ENCODE data around the gene IGF1R.

IGF1R gene

DNA sequence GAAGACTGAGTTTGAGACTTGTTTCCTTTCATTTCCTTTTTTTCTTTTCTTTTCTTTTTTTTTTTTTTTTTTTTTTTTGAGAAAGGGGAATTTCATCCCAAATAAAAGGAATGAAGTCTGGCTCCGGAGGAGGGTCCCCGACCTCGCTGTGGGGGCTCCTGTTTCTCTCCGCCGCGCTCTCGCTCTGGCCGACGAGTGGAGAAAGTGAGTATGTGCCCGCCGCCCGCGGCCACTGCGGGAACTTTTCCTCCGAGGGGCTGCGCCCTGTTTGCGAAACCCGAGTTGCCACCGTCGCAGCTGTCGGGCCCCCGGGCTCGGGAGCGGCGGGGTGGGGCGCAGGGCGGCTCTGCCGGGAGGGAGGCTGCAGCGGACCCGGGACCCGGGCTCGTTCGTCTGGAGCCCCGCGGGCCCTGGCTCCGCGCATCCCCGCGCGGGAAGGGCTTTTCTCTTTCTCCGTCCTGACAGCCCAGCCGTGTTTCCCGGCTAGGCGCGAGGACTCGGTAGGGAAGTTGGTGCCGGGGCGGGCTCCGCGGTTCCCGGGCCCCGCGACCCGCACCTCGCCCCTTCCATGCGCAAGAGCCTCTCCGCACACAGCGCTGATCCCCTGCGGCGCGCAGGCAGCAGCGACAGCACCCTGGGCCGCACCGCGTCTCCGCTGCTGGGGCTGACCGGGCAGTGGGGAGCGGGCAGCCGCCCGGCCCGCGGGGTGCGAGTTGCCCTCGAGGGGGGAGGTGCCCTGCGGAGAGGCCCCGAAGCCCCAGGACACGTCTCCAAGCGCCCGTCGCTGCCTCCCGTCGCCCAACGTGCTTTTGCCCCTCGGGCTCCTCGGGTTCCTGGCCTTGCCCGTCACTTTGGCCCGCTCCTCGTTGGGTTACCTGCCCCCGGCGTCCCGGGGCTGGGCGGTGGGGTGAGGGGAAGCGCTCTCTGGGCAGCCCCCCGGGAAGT lies 1.4 kb downstream of the IGF1R start:
- DNase-seq: no peak

DNA sequence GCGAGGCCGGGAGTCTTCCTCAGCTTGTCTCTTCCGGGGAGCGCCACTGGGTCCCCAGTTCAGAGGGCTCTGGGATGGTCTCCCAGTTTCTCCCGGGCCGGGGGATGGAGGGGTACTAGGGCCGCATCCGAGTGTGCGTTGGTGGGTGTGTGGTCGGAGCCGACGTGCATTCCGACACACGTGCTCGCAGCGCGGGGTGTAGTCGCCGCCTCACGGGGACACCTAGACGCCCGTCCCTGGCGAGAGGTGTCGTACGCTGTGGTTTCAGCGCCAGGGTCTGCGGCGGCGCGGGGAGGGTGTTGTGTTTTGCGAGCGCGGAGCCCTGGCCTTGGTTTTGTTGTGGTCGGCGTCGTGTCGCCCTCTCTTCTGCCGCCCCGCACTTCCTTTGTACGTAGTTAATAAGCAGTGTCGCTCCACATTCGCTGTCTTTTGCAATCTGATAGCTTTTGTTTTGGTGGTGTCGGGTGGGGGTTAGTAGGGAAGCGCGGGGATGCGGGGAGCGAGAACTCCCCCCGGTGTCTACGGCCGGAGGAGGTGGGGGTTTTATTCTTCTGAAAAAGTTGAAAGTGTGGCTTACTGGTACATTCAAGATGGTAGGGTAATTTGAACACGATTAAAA lies 2.2 kb downstream of the IGF1R start:
- DNase-seq: peak; percentile 51

DNA sequence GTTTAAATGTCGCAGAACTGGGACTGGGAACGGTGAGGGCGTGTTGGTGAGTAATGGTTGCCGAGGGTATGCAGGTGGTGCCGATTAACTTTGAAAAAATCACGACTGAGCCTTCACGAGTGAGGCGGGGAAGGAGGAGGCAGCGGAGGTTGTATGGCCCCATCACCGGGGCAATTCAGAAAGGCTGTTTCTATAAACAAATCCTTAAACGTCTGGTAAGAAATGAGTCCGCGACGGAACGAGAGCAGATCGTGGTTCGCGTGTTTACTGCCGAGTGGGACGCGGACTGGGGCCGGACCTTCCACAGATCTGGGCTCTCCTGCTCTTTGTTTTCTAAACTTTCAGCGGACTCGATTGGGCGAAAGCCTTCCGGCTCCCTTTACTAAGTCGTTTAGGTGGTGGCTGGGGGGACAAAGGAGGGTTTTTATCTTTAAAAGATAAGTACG lies 2.7 kb downstream of the IGF1R start:
- DNase-seq: no peak

DNA sequence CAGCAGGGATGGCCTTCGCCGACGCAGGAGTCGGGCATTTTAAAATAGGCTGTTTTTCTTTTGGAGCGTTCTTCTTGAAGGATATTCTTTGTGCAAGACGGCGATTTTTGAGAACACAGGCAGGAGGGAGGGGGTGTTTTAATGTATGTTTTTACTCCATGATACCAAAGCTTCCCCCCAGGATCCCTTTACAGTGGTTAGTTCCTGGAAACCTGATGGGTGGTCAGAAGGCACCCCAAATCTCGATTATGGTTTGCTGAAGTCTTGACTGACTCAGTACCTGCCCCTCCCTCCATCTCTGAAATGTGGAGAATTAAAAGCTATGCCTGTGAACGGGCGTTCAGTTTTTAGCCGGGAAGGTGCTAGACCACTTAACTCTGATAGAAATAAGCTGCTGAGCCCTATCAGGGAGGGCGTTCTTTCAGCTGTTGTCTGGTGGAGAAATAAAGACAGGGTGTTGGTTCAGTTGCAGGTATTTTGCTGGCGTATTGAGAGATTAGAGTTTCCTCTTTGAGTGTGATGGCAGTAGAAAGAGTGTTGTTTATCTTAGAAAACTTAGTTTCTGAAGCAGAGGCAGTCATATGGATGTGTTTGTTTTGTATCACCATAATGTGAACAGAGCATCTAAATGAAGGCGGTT lies 3.4 kb downstream of the IGF1R start:
- no peak for DNase-seq

DNA sequence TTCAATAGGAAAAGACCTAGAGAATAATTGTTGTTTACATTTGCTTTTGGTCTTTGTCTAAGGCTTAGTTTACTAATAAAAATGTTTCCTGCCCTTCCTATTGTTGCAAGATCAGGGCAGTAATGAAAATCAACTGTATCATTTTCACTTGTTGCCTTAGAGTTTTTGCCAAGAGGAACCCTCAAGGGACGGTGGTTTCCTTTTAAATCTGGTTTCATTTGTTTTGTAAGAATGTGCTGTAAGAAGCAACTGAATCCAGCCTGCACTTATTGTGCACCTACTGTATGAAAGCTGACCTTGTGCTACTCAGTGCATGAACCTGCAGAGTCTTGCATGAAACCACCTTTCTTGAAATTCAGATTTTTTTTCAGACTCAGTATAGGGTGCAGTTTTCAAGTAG lies 5.3 kb downstream of the IGF1R start:
- no peak for DNase-seq

DNA sequence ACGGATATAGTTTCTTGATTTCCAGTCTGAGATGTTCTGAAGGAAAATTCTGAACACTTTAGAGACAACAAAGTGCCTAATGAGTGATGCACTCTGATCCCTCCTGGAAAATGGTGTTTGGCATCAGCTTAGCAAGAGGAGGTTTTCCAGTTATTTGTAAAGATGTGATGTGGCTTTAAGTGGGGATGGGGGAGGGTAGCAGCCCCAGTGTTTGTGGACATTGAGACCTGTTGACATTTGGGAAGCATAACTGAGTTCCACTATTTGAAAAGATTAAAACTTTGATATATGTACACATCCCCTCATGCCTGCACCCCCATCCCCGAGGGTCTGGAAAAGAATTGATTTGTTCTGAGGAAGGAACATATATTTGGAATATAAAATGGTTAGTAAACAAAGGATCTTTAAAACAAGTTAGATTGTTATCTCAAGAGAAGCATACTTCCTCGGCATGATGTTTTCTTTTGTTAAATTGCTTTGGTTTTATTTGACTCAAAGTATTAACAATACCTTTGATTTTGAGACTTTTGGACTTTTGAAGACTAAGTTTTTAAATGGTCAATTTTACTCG lies 6.5 kb downstream of the IGF1R start:
- no peak for DNase-seq

DNA sequence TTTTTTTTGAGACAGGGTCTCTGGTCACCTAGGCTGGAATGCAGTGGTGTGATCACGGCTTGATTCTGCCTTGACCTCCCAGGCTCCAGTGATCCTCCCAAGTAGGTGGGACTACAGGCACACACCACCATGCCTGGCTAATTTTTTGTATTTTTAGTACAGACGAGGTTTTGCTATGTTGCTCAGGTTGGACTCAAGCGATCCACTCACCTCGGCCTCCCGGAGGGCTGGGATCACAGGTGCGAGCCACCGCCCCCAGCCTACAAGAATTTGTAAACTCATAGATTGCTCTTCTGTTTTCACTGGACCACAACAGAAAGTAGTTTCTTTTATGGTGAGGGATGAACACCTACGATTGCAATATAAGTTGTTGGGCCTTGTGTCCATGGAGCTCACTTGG lies 7.4 kb downstream of the IGF1R start:
- no peak for DNase-seq

DNA sequence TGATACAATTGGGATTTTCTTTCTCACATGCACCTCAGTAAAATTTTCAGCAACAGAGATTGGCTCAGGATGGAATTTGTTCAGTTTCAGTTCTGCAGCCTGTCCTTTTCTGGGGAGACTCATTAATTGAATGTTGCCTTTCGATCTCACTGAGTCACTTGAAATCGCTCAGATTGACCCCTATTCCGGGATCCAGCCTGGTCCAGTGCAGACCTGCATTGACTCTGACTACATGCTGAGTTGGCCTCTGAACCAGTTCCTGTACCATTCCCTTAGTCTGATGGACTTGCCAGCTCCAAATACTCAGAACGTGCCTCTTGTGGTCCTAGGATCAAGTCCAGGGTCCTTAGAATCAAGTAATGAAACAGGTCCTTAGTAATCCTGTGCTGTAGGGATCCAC lies 9.4 kb downstream of the IGF1R start:
- no peak for DNase-seq

DNA sequence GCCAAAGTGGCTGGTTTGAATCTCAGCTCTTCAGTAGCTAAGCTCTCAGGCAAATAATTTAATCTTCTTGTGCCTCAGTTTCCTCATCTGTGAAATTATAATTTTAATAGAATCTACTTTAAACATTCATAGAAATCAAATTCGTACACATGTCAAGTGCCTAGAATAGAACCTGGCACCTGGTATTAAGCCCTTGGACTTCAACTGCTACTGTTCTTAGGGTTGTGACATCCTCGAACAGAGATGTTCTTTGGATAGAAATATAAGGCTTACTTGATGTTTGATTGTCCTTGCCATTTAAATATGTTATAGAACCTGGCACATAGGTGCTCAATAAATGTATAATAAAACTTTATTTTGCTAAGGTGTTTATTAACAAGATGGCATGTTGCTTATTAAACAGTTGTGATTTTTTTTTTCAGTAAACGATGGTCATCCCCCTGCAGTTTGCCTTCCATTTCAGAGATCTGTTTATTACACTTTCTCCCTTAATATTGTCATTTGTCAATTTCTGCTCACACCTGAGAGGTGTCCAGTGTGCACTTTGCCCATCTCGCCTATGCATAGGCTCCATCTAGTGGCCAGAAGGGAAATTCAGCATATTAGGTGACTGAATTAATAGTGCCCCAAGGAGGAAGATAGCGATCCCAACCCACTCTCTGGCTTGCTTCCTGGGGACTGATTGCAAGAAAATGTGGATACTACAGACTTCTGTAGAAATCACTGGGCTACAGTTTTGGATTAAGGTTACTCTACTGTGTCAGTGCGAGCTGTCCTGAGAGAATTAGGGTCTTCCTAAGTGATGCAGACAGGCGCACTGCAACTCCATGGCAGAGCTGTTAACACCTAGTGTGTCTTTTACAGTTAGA lies 10.7 kb downstream of the IGF1R start:
- peak; percentile 26 for DNase-seq

DNA sequence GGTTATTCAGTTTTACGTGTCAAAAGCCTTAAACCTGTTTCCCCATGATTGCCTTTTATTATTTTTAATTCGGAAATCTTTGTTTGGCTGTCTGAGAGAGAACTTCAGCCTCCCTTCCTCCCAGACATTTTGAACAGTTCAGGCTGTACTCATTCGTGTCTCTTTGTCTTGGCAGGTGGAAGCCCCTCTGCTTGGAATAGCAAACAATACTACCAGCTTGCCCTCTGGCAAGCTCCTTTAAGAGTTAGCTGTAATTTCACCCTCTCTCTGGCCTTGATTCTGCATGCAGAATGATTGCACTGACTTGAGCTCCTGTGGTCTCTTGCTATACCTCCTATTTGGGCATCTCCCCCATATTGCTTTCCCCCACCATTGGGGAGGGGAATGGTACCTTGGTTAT lies 11.7 kb downstream of the IGF1R start:
- DNase-seq: no peak

DNA sequence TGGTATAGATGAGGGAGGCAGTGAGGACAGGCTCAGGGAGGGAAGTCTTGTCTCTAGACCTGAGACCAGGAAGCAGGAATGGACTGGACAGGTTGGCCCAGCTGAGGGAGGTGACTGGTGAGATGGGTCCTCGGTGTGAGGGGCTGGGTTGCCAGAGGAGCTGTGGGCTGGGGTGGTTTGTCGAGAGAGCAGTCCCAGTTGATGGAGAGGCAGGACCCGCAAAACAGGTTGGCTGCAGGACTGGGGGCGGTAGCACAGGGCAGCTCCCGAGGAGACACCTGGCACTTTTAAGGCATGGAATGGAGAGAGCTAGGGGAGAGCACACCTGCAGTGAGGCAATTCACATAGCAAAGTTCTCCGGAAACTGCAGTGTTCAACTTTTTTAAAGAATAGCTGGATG lies 14.7 kb downstream of the IGF1R start:
- DNase-seq: no peak

DNA sequence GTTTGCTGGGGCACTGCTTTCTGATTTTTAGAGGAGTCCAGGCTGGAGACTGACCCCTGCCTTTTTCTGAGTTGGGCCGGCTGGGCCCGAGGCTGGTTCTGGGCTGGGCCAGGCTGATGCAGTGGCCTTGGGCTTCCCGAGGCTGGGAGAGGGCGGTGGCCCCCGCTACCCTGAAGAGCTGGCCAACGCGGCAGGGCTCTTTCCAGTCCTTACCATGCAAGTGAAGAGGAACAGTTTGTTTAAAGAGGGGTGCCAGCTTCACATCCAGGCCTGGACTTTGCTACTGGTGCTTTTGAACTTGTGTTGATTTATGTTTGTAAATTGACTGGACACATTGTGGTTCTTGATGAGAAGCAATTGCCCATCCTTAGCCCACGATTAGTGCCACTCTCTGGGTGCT lies 15.3 kb downstream of the IGF1R start:
- DNase-seq: no peak

DNA sequence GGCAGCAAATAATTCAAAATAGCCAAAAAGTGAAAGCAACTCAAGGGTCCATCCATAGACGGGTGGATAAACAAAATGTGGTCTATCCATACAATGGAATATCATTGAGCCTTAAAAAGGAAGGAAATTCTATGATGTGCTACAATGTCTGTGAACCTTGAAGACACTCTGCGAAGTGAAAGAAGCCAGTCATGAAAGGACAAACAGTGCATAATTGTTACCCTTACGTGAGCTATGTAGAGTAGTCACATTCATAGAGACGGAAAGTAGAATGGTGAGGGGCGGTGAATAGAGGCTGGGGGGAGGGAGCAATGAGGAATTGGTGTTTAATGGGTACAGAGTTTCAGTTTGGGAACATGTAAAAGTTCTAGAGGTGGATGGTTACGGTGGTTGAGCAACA lies 18.1 kb downstream of the IGF1R start:
- no peak for DNase-seq

DNA sequence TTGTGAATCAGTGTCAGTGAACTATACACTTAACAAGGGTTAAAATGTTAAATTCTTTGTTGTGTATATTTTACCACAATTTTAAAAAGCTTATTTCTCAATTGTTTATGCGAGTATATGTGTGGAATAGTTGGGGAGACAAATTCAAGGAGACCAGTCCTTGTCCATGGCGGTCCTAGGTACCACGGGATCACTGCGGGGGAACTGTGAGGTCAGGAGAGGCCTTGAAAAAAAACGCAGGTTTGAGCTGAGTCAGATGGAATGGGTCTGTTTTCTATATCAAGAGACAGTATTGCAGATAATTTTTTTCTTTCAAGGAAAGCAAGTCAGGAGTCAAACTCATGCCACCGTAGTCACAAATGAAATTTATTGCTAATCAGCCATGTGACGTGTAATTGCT lies 18.5 kb downstream of the IGF1R start:
- no peak for DNase-seq

DNA sequence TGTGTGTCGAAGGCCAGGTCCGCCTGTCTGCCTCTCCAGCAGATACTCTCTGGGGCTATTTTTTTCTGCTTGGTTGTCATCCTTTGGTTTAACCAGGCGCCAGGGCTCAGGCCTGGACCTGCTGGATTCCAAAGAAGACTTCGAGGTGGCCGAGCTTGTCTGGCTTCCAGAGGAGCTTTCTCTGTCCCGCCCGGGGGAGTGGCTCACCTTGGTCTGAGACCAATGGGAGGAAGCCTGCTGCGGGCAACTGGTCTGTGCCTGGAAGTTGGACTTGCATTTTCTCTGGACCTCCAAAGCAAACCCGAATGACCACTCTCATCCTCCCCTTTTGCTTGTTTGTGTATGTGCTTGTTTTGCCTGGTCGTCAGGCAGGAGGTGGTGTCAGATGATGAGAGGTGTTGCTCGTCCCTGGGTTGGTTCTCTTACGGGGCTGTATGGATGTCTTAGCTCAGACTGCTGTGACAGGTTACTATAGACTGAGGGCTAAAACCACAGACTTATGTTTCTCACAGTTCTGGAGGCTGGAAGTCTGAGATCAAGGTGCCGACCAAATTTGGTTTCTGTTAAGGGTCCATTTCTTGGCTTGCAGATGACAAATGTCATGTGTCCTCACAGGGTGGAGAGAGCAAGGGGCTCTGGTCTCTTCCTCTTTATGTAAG lies 19.3 kb downstream of the IGF1R start:
- DNase-seq: no peak

DNA sequence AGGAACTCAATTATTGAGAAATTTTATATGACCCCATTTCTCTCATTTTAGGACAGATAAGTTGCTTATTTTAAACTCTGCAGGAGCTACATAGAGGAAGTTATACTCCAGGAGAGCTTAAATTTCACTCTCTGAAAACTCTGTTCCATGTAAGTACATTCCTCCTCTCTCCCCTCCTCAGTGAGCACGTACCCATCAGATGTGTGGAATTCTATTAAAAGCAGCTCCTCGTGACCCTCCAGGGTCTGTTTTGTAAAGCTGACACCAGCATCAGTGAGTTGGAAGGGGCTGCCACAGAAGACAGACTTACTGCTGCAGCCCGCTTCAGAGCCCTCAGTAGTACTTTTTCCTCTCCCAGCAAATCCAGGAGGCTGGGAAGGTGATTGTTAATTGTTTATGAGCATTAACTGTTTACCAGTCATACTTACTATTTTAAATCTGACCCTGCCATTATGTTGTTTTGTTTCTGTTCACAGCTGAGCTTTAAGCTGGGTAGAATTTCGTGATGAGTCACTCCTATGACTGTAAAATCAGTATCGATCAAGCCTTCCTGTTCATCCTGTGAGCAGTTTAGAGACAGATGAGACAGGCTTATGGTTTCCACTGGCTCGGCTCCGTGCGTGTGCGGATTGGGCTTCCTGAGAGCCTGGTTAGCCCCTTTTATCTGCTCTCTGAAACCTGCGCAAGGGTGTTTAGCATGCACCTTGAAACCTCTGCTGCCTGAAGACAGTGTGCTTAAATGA lies 20.4 kb downstream of the IGF1R start:
- no peak for DNase-seq

DNA sequence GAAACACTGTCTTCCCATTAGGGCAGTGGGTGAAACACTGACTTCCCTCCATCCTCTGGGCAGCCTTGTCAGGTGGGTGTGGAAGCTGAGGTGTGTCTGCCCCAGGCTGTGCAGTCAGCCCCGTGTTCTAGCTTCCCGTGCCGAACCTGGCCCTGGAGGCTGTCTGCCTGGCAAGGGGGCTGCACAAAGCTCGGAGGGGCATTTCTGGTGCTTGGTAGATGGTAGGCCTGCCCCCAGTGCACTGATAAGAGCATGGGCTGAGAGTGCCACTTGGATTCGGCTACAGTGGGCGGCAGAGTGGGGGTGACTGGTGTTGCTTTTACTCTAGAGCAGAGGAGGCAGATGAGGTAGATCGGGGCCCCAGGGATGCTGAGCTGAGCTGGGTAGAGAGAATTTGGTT lies 21.3 kb downstream of the IGF1R start:
- DNase-seq: no peak

DNA sequence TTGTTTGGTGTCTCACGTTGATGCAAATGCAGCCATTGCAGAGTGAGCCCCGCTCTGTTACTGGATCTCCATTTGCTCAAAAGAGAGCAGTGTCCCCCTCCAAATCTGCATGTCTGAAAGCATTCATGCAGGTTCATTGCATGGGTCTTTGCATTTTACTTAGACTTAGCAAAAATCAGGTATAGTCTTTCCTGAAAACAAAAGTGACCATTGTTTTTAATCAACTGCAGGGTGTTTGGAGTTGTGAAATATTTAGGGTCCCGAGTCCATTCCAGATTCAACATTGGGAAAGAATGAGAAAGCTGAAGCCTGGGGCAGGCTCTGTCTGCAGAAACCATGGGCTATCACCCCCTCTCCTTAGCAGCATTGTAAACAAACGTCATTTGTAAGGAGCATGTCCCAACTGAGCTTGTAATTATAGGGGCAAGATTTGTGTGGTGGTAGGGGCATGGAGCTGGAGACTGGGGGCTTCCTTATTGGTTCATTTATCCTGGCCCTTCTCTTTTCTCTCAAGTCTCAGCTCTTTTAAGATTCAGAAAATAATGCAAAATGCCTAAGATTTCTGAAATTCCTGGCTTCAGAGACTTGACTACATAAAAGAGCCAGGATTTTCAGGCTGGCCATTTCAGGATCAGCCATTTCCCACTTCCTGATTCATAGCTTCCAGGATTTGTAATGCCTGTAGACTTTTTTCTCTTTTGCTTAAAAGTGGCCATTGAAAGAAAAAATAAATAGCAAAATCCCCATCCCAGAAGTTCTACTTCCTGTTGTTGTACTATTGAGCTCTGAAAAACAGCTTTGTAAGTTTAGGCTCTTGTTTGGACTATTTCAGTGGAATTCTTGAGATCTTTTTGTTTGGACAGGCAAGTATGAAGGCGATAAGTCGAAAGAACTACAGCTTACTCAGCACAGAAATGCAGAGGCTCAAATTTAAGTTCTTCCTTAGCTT lies 23.0 kb downstream of the IGF1R start:
- no peak for DNase-seq

DNA sequence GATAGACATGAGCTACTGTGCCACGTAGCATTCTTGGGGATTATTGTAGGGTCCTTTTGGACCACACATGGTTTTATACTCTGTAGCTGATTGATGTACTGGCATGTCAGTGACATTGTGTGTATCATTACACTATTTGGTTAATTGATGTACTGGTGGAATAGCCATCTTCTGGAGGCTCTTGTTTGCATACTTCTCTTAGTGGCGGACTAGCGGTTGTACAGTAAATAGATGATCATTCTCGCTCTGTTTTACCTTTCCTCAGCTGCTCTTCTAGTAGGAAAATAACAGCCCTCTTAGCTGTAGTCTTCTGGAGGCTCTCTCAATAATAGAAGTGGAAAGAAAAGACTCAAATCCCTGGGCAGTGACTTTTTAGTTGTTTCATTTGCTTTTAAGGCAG lies 24.8 kb downstream of the IGF1R start:
- DNase-seq: peak; percentile 71

DNA sequence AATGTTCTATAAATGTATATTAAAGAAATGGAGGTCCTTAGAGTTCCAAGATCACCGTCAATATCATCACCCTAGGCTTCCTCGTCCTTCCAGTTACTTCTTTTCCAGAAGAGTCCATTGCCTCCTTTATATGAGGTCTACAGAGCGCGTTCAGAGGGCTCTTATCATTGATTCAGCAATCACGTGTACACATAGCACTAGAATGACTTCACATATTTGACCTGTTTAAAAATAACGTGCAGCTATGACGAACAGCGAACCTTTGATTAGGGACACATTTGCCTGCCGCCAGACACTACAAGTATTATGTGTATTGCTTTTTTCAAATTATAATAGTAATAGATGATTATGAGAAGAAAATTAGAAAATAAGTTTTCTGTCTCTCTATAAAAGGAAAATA lies 26.0 kb downstream of the IGF1R start:
- DNase-seq: no peak

Data from NCI-H526 treated with DMSO at 0.1 percent for 48 hours (cell line).